Suprapubic skin (tissue), 4 donors: Measurements from ENCODE around the gene E2F1.

ENCODE experiments used
- EP300 ChIP-seq: sonication (generic); formaldehyde crosslinking; IDR thresholded peaks from one replicate; pipeline ENCODE4 v1.6.1; 2017; ENCODE audit warnings: antibody characterized with exemption
- POLR2A ChIP-seq, 2 donors: fragments of 450-650 bp; IDR thresholded peaks; one replicate each; pipeline ENCODE4 v1.6.1; 2017; ENCODE audit warnings: antibody characterized with exemption in 2 of 2, mild to moderate bottlenecking in 2 of 2, moderate library complexity in 2 of 2
- POLR2AphosphoS5 ChIP-seq, 3 donors: sonication (generic); formaldehyde crosslinking; IDR thresholded peaks; one replicate each; pipeline ENCODE4 v1.6.1; 2017; ENCODE audit warnings: antibody characterized with exemption in 3 of 3
- TF ChIP-seq, protein P1 (sequence below), 2 donors: fragments of 200-600 bp in 1 of 2; fragments of 450-650 bp in 1 of 2; sonication (generic) in 1 of 2; IDR thresholded peaks; one replicate each; pipeline ENCODE4 v1.5.1; 2016 to 2019; ENCODE audit warnings: antibody characterized with exemption in 2 of 2, mild to moderate bottlenecking in 1 of 2, moderate library complexity in 1 of 2

DNA sequence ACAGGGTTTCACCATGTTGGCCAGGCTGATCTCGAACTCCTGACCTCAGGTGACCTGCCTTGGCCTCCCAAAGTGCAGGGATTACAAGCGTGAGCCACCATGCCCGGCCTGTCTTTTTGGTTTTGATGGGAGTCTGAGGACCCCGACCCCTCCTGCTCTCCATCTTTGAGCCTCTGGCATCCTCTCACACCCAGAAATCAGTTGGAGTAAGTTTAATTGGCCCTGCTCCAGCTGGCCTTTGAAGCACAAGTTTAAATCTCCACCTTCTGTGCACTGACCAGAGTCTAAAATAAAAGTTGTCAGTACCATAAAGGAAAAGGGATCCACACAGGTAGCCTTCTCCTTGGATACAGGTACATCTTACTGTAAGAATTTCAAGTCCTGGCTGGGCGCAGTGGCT lies 40.0 kb downstream of the E2F1 start:
- TF ChIP-seq POLR2A (IDR thresholded peaks at IDR 0.05), result no peak
- no peak for TF ChIP-seq POLR2AphosphoS5 (IDR thresholded peaks at IDR 0.05)
- TF ChIP-seq, protein P1, sequence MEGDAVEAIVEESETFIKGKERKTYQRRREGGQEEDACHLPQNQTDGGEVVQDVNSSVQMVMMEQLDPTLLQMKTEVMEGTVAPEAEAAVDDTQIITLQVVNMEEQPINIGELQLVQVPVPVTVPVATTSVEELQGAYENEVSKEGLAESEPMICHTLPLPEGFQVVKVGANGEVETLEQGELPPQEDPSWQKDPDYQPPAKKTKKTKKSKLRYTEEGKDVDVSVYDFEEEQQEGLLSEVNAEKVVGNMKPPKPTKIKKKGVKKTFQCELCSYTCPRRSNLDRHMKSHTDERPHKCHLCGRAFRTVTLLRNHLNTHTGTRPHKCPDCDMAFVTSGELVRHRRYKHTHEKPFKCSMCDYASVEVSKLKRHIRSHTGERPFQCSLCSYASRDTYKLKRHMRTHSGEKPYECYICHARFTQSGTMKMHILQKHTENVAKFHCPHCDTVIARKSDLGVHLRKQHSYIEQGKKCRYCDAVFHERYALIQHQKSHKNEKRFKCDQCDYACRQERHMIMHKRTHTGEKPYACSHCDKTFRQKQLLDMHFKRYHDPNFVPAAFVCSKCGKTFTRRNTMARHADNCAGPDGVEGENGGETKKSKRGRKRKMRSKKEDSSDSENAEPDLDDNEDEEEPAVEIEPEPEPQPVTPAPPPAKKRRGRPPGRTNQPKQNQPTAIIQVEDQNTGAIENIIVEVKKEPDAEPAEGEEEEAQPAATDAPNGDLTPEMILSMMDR (IDR thresholded peaks at IDR 0.05), result no peak
- no peak for TF ChIP-seq EP300
